ENCODE measurements around the gene SHROOM2. TPM values are rescaled to one million over a fixed set of nuclear protein-coding genes. Genes with fewer than 3 reads are reported as not detected.
"Not testable (repeated sequence)": the region's sequence is repeated elsewhere in the genome, so short reads cannot be mapped to it uniquely, and the experiment has no call there.

Gene SHROOM2
- total and polyA plus RNA-seq, 5 donors from 2014 or later: 0.35 TPM; not detected in 4

DNA sequence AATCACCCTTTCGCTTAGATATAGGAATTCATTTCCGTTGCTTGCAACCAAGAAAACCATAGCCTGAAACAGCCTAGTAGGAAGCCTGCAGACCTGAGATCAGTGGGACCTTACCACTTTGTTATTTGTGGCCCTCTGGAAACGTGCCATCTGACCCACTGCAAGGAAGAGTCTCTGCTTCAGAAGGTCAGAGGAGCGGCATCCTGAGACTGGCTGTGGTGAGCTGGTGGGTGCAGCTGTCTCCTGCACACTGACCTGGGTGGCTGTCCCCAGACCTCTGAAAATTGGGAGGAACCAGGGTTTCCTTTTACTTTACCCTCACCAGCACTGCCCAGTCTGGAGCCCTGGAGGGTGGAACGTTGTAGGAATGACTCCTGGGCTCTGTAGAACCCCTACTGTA, 18.2 kb downstream of the SHROOM2 start:
- peaks cover 0 to 10% (median 6%) of the 10 kb centered on the region in 7 donors for H3K9me3 Mint-ChIP-seq
- DNase-seq (no peak), ATAC-seq (ENCODE audit: low read depth in 2 of 2) (no peak)
- H3K4me3 Mint-ChIP-seq: no peak overlapping the region
- H3K4me1 ChIP-seq (ENCODE audit: control insufficient read depth, insufficient read depth, low read length, poor library complexity, severe bottlenecking): no peaks in the 10 kb centered on the region
- no peaks in the 10 kb centered on the region for H3K36me3 ChIP-seq (ENCODE audit: control insufficient read depth, insufficient read depth, low read length)
- H3K36me3 Mint-ChIP-seq: no peaks in the 10 kb centered on the region
- H3K27ac ChIP-seq (ENCODE audit: insufficient read depth, low read length, poor library complexity, severe bottlenecking): no peak overlapping the region
- H3K4me3 ChIP-seq (ENCODE audit: low read depth, low read length): no peak overlapping the region
- no peaks in the 10 kb centered on the region for H3K9me3 ChIP-seq (ENCODE audit: control insufficient read depth in 2 of 2, low read length in 2 of 2)
- H3K27ac Mint-ChIP-seq: no peak overlapping the region
- no peaks in the 10 kb centered on the region for H3K27me3 Mint-ChIP-seq
- H3K4me1 Mint-ChIP-seq: no peaks in the 10 kb centered on the region
- H3K27me3 ChIP-seq (ENCODE audit: control insufficient read depth, insufficient read depth, low read length): no peaks in the 10 kb centered on the region

DNA sequence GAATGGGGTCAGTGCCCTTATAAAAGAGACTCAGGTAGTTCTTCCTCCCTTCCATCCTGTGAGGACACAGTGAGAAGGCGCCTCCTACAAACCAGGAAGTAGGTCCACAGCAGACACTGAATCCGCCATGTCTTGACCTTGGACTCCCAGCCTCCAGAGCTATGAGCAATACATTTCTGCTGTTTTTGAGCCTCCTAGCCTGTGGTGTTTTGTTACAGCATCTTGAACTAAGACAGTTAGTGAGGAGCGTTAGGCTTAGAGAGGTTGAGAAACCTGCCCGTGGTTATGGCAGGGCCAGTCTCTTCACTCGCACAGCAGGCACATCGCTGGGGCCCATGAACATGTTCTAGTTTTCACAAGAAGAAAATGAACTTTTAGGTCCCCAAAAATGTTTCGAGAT, 19.7 kb downstream of the SHROOM2 start:
- Mint-ChIP-seq H3K36me3 (no peaks in the 10 kb centered on the region), H3K27me3 (no peaks in the 10 kb centered on the region), H3K27ac (no peak overlapping the region), H3K4me1 (no peaks in the 10 kb centered on the region), H3K9me3 (peaks cover 0 to 2% (median 0%) of the 10 kb centered on the region in 7 donors), H3K4me3 (no peak overlapping the region)
- ATAC-seq (ENCODE audit: low read depth in 2 of 2) (no peak), DNase-seq (no peak)
- no peak overlapping the region for H3K27ac ChIP-seq (ENCODE audit: insufficient read depth, low read length, poor library complexity, severe bottlenecking)
- no peaks in the 10 kb centered on the region for H3K4me1 ChIP-seq (ENCODE audit: control insufficient read depth, insufficient read depth, low read length, poor library complexity, severe bottlenecking)
- H3K27me3 ChIP-seq (ENCODE audit: control insufficient read depth, insufficient read depth, low read length): no peaks in the 10 kb centered on the region
- H3K36me3 ChIP-seq (ENCODE audit: control insufficient read depth, insufficient read depth, low read length): no peaks in the 10 kb centered on the region
- no peaks in the 10 kb centered on the region for H3K9me3 ChIP-seq (ENCODE audit: control insufficient read depth in 2 of 2, low read length in 2 of 2)
- no peak overlapping the region for H3K4me3 ChIP-seq (ENCODE audit: low read depth, low read length)

DNA sequence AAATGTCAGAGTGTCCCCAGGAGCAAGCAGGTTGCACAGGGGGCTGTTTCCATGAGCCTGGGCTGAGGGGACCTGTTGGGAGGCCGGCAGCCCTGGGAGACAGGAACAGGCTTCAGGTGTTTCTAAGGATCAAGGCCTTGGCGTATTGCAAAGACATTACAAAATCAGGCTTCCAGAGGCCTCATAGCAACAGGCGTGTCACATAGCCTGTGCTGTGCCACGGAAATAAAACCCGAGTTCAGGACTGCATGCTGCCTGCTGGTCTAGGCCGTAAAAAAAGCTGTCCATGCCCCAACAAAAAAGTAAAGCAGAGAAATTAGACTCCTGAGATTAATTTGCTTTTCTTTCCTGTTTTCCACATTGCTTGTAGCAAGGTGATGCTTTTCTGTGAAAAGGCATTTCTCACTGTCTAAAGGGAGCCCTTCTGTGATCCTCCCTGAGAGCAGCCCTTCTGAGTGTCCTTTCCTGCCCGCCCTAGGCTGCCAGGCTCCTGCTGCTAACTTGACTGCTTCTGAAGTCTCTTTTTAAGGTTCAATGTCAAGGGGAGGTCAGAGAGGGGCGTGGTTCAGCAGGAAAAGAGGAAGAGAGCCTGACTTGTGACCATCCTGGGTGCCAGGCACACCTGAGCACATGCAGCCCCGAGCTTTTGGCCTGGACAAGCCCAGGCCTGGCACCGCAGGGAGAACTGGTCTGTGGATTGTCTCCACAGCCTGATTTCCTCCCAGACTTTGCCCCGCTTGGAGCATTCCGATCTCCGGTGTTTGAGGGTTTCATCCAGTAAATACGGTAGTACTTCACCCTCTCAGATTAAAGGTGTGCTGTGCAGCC, 21.3 kb downstream of the SHROOM2 start:
- H3K9me3 ChIP-seq (ENCODE audit: control insufficient read depth in 2 of 2, low read length in 2 of 2): no peaks in the 10 kb centered on the region
- Mint-ChIP-seq H3K27ac (no peak overlapping the region), H3K36me3 (no peaks in the 10 kb centered on the region), H3K9me3 (peaks cover 0 to 2% (median 0%) of the 10 kb centered on the region in 7 donors), H3K27me3 (no peaks in the 10 kb centered on the region), H3K4me1 (no peaks in the 10 kb centered on the region), H3K4me3 (no peak overlapping the region)
- ATAC-seq (ENCODE audit: low read depth in 2 of 2) (no peak), DNase-seq (no peak)
- H3K36me3 ChIP-seq (ENCODE audit: control insufficient read depth, insufficient read depth, low read length): no peaks in the 10 kb centered on the region
- no peak overlapping the region for H3K4me3 ChIP-seq (ENCODE audit: low read depth, low read length)
- H3K27me3 ChIP-seq (ENCODE audit: control insufficient read depth, insufficient read depth, low read length): no peaks in the 10 kb centered on the region
- no peaks in the 10 kb centered on the region for H3K4me1 ChIP-seq (ENCODE audit: control insufficient read depth, insufficient read depth, low read length, poor library complexity, severe bottlenecking)
- no peak overlapping the region for H3K27ac ChIP-seq (ENCODE audit: insufficient read depth, low read length, poor library complexity, severe bottlenecking)

DNA sequence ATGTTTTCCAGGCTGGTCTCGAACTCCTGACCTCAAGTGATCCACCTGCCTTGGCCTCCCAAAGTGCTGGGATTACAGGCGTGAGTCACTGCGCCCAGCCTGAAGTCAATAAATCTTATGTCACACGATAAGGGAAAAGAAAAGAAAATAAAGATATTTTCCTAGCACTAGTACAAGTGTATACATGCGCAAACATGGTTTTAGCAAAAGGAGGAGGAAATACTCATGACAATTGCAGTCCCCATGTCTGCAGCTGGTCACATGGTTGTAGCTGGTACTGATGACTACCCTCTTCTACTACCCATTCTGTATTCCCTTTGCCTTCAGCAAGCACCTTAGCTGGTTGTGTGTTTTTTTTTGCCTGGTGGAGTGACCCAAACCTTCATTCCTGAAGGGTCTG, 23.6 kb downstream of the SHROOM2 start:
- H3K27me3 ChIP-seq (ENCODE audit: control insufficient read depth, insufficient read depth, low read length); ATAC-seq (ENCODE audit: low read depth in 2 of 2); DNase-seq; H3K9me3 ChIP-seq (ENCODE audit: control insufficient read depth in 2 of 2, low read length in 2 of 2); H3K4me1 ChIP-seq (ENCODE audit: control insufficient read depth, insufficient read depth, low read length, poor library complexity, severe bottlenecking); H3K27me3 Mint-ChIP-seq; H3K36me3 ChIP-seq (ENCODE audit: control insufficient read depth, insufficient read depth, low read length); H3K9me3 Mint-ChIP-seq; H3K36me3 Mint-ChIP-seq; H3K4me1 Mint-ChIP-seq; H3K4me3 Mint-ChIP-seq; H3K27ac Mint-ChIP-seq; H3K27ac ChIP-seq (ENCODE audit: insufficient read depth, low read length, poor library complexity, severe bottlenecking); H3K4me3 ChIP-seq (ENCODE audit: low read depth, low read length): not testable (repeated sequence)

DNA sequence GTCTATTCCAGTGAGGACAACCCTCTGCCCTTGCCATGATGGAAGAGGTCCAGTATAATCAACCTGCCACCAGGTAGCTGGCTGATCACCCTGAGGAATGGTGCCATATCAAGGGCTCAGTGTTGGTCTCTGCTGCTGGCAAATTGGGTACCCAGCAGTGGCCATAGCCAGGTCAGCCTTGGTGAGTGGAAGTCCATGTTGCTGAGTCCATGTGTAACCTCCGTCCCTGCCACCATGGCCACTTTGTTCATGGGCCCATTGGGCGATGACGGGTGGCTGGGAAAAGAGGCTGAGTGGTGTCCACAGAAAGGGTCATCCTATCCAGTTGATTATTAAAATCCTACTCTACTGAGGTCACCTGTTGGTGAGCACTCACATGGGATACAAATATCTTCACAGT, 24.9 kb downstream of the SHROOM2 start:
- H3K4me1 ChIP-seq (ENCODE audit: control insufficient read depth, insufficient read depth, low read length, poor library complexity, severe bottlenecking); H3K27ac ChIP-seq (ENCODE audit: insufficient read depth, low read length, poor library complexity, severe bottlenecking); H3K27me3 ChIP-seq (ENCODE audit: control insufficient read depth, insufficient read depth, low read length); H3K4me1 Mint-ChIP-seq; ATAC-seq (ENCODE audit: low read depth in 2 of 2); H3K36me3 Mint-ChIP-seq; H3K9me3 ChIP-seq (ENCODE audit: control insufficient read depth in 2 of 2, low read length in 2 of 2); H3K4me3 Mint-ChIP-seq; H3K27ac Mint-ChIP-seq; H3K36me3 ChIP-seq (ENCODE audit: control insufficient read depth, insufficient read depth, low read length); H3K4me3 ChIP-seq (ENCODE audit: low read depth, low read length); H3K9me3 Mint-ChIP-seq; H3K27me3 Mint-ChIP-seq; DNase-seq: not testable (repeated sequence)

DNA sequence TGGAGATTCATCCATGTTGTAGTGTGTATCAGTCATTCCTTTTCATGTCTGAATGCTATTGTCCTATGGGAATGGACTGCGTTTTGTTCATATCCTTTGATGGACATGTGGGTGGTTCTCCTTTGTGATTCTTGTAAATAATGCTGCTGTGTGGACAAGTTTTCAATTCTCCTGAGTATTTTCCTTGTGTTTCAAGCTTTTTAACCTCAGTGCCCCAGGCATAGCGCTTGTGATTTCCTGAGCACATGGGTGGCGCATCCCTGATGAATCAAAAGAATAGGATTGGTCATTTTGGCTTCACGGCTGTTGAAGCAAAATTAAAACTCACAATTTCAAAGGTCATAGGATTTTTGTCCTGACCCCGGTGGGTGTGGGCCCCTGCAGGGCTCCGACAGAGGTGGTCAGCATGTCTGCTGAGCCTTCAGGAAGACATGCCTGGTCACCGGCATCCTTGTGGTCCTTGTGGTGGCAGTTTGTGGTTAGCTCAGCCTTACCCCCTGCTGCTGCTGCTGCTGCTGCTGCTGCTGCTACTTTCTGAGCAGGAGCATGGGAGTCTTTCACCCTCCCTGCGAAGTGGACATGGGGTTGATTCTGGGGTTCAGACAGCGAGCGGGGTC, 30.0 kb downstream of the SHROOM2 start:
- H3K27ac ChIP-seq (ENCODE audit: insufficient read depth, low read length, poor library complexity, severe bottlenecking): no peak overlapping the region
- H3K36me3 ChIP-seq (ENCODE audit: control insufficient read depth, insufficient read depth, low read length): no peaks in the 10 kb centered on the region
- H3K4me1 ChIP-seq (ENCODE audit: control insufficient read depth, insufficient read depth, low read length, poor library complexity, severe bottlenecking): no peaks in the 10 kb centered on the region
- H3K27me3 ChIP-seq (ENCODE audit: control insufficient read depth, insufficient read depth, low read length): no peaks in the 10 kb centered on the region
- Mint-ChIP-seq H3K4me1 (no peaks in the 10 kb centered on the region), H3K27me3 (peaks cover 9% of the 10 kb centered on the region), H3K9me3 (no peaks in the 10 kb centered on the region), H3K36me3 (no peaks in the 10 kb centered on the region), H3K27ac (no peak overlapping the region), H3K4me3 (no peak overlapping the region)
- H3K4me3 ChIP-seq (ENCODE audit: low read depth, low read length): no peak overlapping the region
- no peak for ATAC-seq (ENCODE audit: low read depth in 2 of 2)
- H3K9me3 ChIP-seq (ENCODE audit: control insufficient read depth in 2 of 2, low read length in 2 of 2): no peaks in the 10 kb centered on the region
- DNase-seq: no peak

DNA sequence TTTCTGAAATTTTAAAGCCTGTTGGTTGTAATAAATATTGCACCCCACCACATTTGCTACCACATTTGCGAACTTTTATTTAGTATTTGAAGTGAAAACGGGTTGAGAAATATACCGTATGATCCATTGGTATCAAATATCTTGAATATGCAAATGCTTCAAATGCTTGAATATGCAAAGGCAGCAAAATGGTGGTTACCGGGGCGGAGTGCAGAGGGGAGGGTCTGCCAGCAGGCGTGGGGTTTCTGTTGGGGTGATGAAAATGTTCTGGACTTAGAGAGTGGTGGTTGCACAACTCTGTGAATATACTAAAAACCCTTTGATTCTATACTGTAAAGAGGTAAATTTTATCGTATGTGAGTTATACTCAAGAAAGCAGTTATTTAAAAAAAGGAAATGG, 35.3 kb downstream of the SHROOM2 start:
- Histone ChIP-seq H3K27me3 (ENCODE audit: control insufficient read depth, insufficient read depth, low read length) (no peaks in the 10 kb centered on the region), H3K36me3 (ENCODE audit: control insufficient read depth, insufficient read depth, low read length) (no peaks in the 10 kb centered on the region), H3K4me1 (ENCODE audit: control insufficient read depth, insufficient read depth, low read length, poor library complexity, severe bottlenecking) (no peaks in the 10 kb centered on the region), H3K4me3 (ENCODE audit: low read depth, low read length) (no peak overlapping the region), H3K27ac (ENCODE audit: insufficient read depth, low read length, poor library complexity, severe bottlenecking) (no peak overlapping the region), H3K9me3 (ENCODE audit: control insufficient read depth in 2 of 2, low read length in 2 of 2) (no peaks in the 10 kb centered on the region)
- Mint-ChIP-seq H3K27ac (peak overlapping the region in 1 of 3 donors; percentile 66), H3K36me3 (no peaks in the 10 kb centered on the region), H3K4me3 (no peak overlapping the region), H3K27me3 (peaks cover 15% of the 10 kb centered on the region), H3K9me3 (peaks cover 0 to 2% (median 0%) of the 10 kb centered on the region in 7 donors), H3K4me1 (no peaks in the 10 kb centered on the region)
- DNase-seq (no peak), ATAC-seq (ENCODE audit: low read depth in 2 of 2) (no peak)

DNA sequence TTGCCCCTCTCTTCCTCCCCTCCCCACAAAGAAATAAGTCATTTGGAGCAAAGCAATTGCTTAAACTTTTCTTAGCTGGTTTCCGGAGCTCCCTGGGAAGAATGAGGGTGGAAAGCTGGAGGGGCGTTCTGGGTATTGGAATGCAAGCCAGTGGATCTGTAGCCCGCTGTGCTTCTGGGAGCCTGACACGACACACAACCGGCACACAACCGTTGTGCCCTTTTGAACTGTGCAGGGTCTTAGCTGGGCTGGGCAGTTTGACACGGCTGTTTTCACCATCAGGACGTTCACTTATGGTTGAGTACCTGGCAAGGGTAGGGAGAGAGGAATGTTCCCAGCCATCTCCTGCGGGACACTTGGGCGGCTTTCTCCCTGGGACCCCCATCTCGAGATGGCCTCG, 38.3 kb downstream of the SHROOM2 start:
- H3K36me3 ChIP-seq (ENCODE audit: control insufficient read depth, insufficient read depth, low read length): no peaks in the 10 kb centered on the region

More for the DNA sequence above, 38.3 kb downstream of the SHROOM2 start:
- Mint-ChIP-seq H3K4me1 (no peaks in the 10 kb centered on the region), H3K27me3 (peaks cover 6% of the 10 kb centered on the region), H3K27ac (no peak overlapping the region), H3K4me3 (no peak overlapping the region), H3K36me3 (no peaks in the 10 kb centered on the region), H3K9me3 (peaks cover 0 to 2% (median 0%) of the 10 kb centered on the region in 7 donors)
- Histone ChIP-seq H3K4me1 (ENCODE audit: control insufficient read depth, insufficient read depth, low read length, poor library complexity, severe bottlenecking) (no peaks in the 10 kb centered on the region), H3K9me3 (ENCODE audit: control insufficient read depth in 2 of 2, low read length in 2 of 2) (no peaks in the 10 kb centered on the region), H3K27ac (ENCODE audit: insufficient read depth, low read length, poor library complexity, severe bottlenecking) (no peak overlapping the region), H3K27me3 (ENCODE audit: control insufficient read depth, insufficient read depth, low read length) (no peaks in the 10 kb centered on the region), H3K4me3 (ENCODE audit: low read depth, low read length) (no peak overlapping the region)
- ATAC-seq (ENCODE audit: low read depth in 2 of 2): no peak
- DNase-seq: no peak

Measured in CD4-positive, CD25-positive, alpha-beta regulatory T cell (primary cell).